Measurements from ENCODE around the gene RAB7B.

RAB7B gene

GRCh38 chr1:205978676-205979075 lies 24.5 kb downstream of the RAB7B start:
- DNase-seq (ENCODE audit: low read depth): no peak
- H3K4me3 ChIP-seq (ENCODE audit: low read length): no peak overlapping the region
- no peak for TF ChIP-seq CTCF (conservative IDR thresholded peaks at IDR 0.05; ENCODE audit: low read length)

GRCh38 chr1:205977402-205978014 lies 25.7 kb downstream of the RAB7B start:
- DNase-seq (ENCODE audit: low read depth): peak; percentile 88
- peak; percentile 96 for TF ChIP-seq CTCF (conservative IDR thresholded peaks at IDR 0.05; ENCODE audit: low read length)
- H3K4me3 ChIP-seq (ENCODE audit: low read length): no peak overlapping the region

GRCh38 chr1:205976708-205977401 lies 26.3 kb downstream of the RAB7B start:
- peak; percentile 19 for TF ChIP-seq CTCF (conservative IDR thresholded peaks at IDR 0.05; ENCODE audit: low read length)
- DNase-seq (ENCODE audit: low read depth): peak; percentile 67
- no peak overlapping the region for H3K4me3 ChIP-seq (ENCODE audit: low read length)

GRCh38 chr1:205976036-205976435 lies 27.2 kb downstream of the RAB7B start:
- DNase-seq (ENCODE audit: low read depth): no peak
- H3K4me3 ChIP-seq (ENCODE audit: low read length): no peak overlapping the region
- TF ChIP-seq CTCF (conservative IDR thresholded peaks at IDR 0.05; ENCODE audit: low read length): no peak

- DNase-seq (ENCODE audit: low read depth): no peak
- no peak for TF ChIP-seq CTCF (conservative IDR thresholded peaks at IDR 0.05; ENCODE audit: low read length)
- no peak overlapping the region for H3K4me3 ChIP-seq (ENCODE audit: low read length)
These were observed 27.7 kb downstream of the RAB7B start for GRCh38 chr1:205975387-205975998.

GRCh38 chr1:205974712-205975111 lies 28.5 kb downstream of the RAB7B start:
- no peak overlapping the region for H3K4me3 ChIP-seq (ENCODE audit: low read length)
- no peak for DNase-seq (ENCODE audit: low read depth)
- TF ChIP-seq CTCF (conservative IDR thresholded peaks at IDR 0.05; ENCODE audit: low read length): no peak
